Large intestine (tissue), 3 donors: ENCODE measurements around the gene MN1. TPM values are rescaled to one million over a fixed set of nuclear protein-coding genes. Genes with fewer than 3 reads are reported as not detected.

ENCODE experiments used
- DNase-seq, 2 donors: peaks; one replicate each; pipeline versions ENCODE4 v3.0.0 to v3.0.0-alpha.2; 2013
- H3K27ac ChIP-seq: one replicate; pipeline ENCODE4 v1.5.1; 2013; ENCODE audit warnings: low read length
- H3K27me3 ChIP-seq: 2 replicates; pipeline ENCODE4 v1.6.1; 2013; ENCODE audit warnings: low read length; ENCODE audit not compliant: control insufficient read depth, insufficient read depth
- H3K36me3 ChIP-seq: 2 replicates; pipeline ENCODE4 v1.6.1; 2013; ENCODE audit warnings: low read length; ENCODE audit not compliant: control insufficient read depth, insufficient read depth
- H3K4me1 ChIP-seq: one replicate; pipeline ENCODE4 v1.6.1; 2013; ENCODE audit warnings: low read length; ENCODE audit not compliant: control insufficient read depth, insufficient read depth
- H3K4me3 ChIP-seq: one replicate; pipeline ENCODE4 v1.5.1; 2013; ENCODE audit warnings: low read length
- H3K9me3 ChIP-seq: one replicate; pipeline ENCODE4 v1.6.1; 2013; ENCODE audit warnings: mild to moderate bottlenecking, low read depth, low read length, moderate library complexity; ENCODE audit not compliant: control insufficient read depth
- WGBS: methylation state at CpG from one replicate; pipeline ENCODE4 v1.1.5; 2013; ENCODE audit warnings: low lambda C conversion rate; ENCODE audit not compliant: insufficient coverage; 5-methylcytosine and 5-hydroxymethylcytosine counted together
- polyA plus RNA-seq: library from polyadenylated mRNA; unstranded; fragments of 120-200 nt; gene quantifications from one replicate; pipeline ENCODE4 v1.2.1, GENCODE V29; 2013

The MN1 gene
- polyA plus RNA-seq, 1 donor: 5.8 TPM

GRCh38 chr22:27725661-27726060 lies 75.9 kb downstream of the MN1 start:
- Histone ChIP-seq H3K9me3 (no peaks in the 10 kb centered on the region), H3K36me3 (no peaks in the 10 kb centered on the region), H3K4me1 (peaks cover 20% of the 10 kb centered on the region), H3K4me3 (no peak overlapping the region), H3K27ac (no peak overlapping the region), H3K27me3 (no peaks in the 10 kb centered on the region)
- WGBS: no CpG with 5 or more reads among the region's 5 CpGs
- no peak for DNase-seq

DNA sequence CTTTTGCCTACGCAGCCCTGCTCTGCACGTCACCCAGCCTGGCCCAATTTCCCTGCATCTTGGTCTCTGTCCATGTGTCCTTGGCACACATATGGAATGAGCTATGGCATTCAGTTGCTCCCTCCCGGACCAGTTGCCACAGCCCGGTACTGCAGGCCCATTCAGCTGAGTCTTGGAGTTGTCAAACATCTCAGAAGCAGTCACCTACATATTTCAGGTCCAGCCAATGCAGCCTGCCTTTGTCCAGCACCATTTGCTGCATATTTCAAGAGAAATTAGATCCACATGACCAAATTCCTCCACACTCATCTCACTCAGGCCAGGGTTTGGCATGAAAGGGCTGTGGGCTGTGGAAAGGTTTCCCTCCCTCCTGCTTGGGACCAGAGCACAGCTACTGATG lies 76.8 kb downstream of the MN1 start:
- Histone ChIP-seq H3K4me1 (peaks cover 20% of the 10 kb centered on the region), H3K27me3 (no peaks in the 10 kb centered on the region), H3K36me3 (no peaks in the 10 kb centered on the region), H3K4me3 (no peak overlapping the region), H3K27ac (no peak overlapping the region), H3K9me3 (no peaks in the 10 kb centered on the region)
- DNase-seq: no peak
- WGBS: no CpG with 5 or more reads among the region's 4 CpGs

DNA sequence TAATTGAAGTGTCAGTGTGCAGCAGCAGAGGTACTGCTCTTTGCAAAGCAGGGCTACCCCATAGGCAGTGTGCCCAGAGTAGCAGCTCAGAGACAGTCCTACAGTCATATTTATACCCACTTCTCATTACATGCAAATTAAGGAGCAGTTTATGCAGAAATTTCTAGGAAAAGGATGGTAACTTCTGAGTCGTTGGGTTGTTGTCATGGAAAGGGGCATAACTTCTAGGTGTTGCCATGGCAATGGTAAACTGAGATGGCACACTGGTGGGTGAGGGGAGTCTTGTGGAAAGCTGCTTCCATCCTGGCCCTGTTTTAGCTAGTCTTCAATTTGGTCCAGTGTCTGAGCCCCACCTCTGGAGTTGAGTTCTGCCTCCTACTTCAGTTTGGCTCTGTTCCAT lies 77.4 kb downstream of the MN1 start:
- Histone ChIP-seq H3K4me1 (peaks cover 20% of the 10 kb centered on the region), H3K36me3 (no peaks in the 10 kb centered on the region), H3K9me3 (no peaks in the 10 kb centered on the region), H3K27me3 (no peaks in the 10 kb centered on the region), H3K4me3 (no peak overlapping the region), H3K27ac (no peak overlapping the region)
- no peak for DNase-seq
- WGBS: no CpG with 5 or more reads among the region's 1 CpG

DNA sequence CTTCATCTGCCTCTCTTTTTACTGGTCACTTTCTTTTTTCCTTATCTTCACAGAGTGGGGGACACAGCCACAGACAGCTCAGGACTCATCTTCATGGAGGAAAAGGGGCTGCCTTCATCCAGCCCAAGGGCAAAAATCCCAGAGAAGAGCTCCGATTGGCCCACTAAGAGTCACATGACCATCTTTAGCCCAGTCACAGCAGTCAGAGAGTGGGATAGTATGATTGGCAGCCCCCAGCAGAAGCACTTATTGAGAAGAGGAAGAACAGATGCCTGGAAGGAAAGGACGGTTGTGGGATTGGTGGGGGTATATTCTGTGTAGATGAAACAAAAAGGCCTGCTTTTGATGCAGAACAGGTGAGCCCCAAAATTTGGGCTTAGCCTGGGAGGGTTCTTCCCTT lies 77.8 kb downstream of the MN1 start:
- DNase-seq: no peak
- Histone ChIP-seq H3K9me3 (no peaks in the 10 kb centered on the region), H3K4me3 (no peak overlapping the region), H3K27ac (no peak overlapping the region), H3K27me3 (no peaks in the 10 kb centered on the region), H3K36me3 (no peaks in the 10 kb centered on the region), H3K4me1 (peaks cover 15% of the 10 kb centered on the region)
- WGBS: no CpG with 5 or more reads among the region's 2 CpGs

DNA sequence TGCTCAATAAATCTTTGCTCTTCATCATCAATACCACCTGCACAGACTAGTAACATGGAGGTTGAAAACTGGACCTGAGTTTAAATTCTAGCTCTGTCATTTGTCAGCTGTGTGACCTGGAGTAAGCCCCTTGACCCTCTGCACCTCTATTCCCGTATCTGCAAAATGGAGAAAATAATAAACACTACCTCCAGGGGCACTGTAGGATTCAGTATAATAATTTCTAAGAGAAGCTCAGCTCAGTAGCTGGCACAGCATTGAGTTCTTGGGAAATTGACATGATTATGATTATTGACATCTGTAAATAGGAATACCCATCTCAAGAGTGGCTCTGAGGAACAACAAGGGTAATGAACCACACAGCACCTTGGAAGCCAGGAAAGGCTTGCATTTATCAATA lies 78.4 kb downstream of the MN1 start:
- no CpG with 5 or more reads among the region's 1 CpG for WGBS
- Histone ChIP-seq H3K4me1 (peaks cover 17% of the 10 kb centered on the region), H3K27ac (no peak overlapping the region), H3K4me3 (no peak overlapping the region), H3K36me3 (no peaks in the 10 kb centered on the region), H3K9me3 (no peaks in the 10 kb centered on the region), H3K27me3 (no peaks in the 10 kb centered on the region)
- DNase-seq: no peak

- no peak overlapping the region for H3K4me3 ChIP-seq
- H3K4me1 ChIP-seq: peaks cover 5% of the 10 kb centered on the region
- WGBS: no CpG with 5 or more reads among the region's 5 CpGs
- H3K27me3 ChIP-seq: peaks cover 3% of the 10 kb centered on the region
- H3K9me3 ChIP-seq: no peaks in the 10 kb centered on the region
- no peaks in the 10 kb centered on the region for H3K36me3 ChIP-seq
- DNase-seq: no peak
- H3K27ac ChIP-seq: no peak overlapping the region
Observed at GRCh38 chr22:27720860-27721259, 80.7 kb downstream of the MN1 start.

DNA sequence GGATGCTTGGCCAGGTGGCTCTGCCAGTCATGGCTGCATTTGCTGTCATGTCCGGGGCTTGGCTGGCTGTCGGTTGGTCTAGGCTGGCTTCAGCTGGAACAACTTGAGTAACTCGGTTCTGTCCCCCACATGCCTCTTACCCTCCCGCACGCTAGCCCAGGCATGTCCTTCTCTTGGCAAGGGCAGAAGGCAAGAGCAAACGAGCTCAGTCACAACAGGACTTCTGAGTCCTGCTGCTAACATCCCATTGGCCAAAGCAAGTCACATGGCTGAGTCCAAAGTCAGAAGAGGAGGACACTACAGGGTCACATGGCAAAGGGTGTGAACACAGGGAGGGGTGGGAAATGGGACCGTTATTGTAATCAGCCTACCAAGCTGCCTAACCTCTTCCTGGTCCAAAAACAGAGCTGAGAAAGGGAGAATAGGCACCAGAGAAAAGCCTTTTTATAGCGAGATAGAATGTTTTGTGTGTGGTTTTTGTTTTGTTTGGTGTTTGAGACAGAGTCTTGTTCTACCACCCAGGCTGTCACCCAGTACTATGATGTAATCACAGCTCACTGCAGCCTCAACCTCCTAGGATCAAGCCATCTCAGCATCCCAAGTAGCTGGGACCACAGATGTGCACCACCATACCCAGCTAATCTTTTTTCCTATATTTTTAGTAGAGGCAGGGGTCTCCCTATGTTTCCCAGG lies 81.9 kb downstream of the MN1 start:
- WGBS: no CpG with 5 or more reads among the region's 8 CpGs
- Histone ChIP-seq H3K27ac (no peak overlapping the region), H3K4me1 (peaks cover 5% of the 10 kb centered on the region), H3K4me3 (no peak overlapping the region), H3K27me3 (peaks cover 3% of the 10 kb centered on the region), H3K36me3 (no peaks in the 10 kb centered on the region), H3K9me3 (no peaks in the 10 kb centered on the region)
- peak; percentile 67 to 80 for DNase-seq

DNA sequence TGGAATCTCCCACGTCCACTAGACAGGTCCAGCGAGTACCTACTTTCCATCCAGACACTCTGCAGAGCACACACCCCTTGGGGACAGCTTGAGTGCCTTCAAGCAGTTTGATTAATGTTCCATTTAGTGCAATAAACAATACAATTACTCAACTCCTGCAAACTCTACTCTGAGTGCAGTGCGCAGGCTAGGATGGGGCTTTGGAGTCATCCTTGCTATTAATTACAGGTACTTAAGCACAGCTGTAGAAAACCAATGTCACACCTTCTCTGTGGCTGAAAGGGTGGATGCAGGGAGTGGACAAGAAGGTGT lies 82.6 kb downstream of the MN1 start:
- H3K36me3 ChIP-seq: no peaks in the 10 kb centered on the region
- H3K4me3 ChIP-seq: no peak overlapping the region
- no peaks in the 10 kb centered on the region for H3K9me3 ChIP-seq
- peaks cover 3% of the 10 kb centered on the region for H3K27me3 ChIP-seq
- no peak for DNase-seq
- H3K27ac ChIP-seq: no peak overlapping the region
- peaks cover 5% of the 10 kb centered on the region for H3K4me1 ChIP-seq
- WGBS: no CpG with 5 or more reads among the region's 3 CpGs

DNA sequence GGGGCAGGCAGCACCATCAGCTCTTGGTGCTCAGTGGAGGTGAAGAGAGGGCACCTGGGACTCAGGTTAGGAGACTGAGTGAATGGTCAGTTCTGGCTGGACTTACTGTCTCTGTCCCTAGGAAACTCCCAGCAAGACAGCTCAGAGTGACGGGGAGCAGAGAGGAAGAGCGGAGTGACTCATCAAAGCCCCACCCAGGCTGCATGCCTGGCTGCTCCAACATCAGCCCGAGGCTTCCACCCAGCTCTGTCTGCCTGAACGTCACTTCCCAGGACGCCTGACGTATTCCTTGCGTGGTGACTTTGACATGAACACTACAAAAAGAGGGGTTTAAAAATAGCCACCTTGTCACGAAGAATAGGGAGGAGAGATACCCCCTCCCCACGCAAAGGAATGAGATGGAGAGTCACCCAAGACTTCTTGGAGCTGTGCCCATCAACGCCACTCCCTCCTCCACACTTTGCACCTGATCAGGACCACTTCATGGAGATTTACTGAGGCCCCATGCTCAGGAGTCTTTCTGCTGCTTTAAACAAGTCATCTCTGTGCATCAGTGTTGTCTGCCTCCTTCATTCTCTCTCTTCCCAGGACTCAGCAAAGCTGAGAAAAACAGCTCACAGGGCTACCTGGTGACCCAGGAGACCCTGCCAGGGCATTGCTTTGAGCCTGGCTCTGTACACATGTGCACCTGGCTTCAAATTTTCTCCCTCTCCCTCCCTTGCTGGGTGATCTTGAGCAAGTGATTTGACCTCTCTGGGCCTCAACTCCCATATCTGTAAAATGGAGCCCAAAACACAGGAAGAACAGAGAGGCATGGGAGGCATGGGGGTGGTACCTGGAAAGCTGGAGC lies 83.1 kb downstream of the MN1 start:
- peak; percentile 84 for DNase-seq
- peaks cover 5% of the 10 kb centered on the region for H3K4me1 ChIP-seq
- no peak overlapping the region for H3K27ac ChIP-seq
- no peaks in the 10 kb centered on the region for H3K36me3 ChIP-seq
- WGBS: no CpG with 5 or more reads among the region's 10 CpGs
- H3K9me3 ChIP-seq: no peaks in the 10 kb centered on the region
- H3K27me3 ChIP-seq: peaks cover 3% of the 10 kb centered on the region
- no peak overlapping the region for H3K4me3 ChIP-seq

- no peak for DNase-seq
- no CpG with 5 or more reads among the region's 9 CpGs for WGBS
- no peaks in the 10 kb centered on the region for H3K36me3 ChIP-seq
- H3K27me3 ChIP-seq: peaks cover 3% of the 10 kb centered on the region
- peaks cover 5% of the 10 kb centered on the region for H3K4me1 ChIP-seq
- no peak overlapping the region for H3K4me3 ChIP-seq
- H3K27ac ChIP-seq: no peak overlapping the region
- no peaks in the 10 kb centered on the region for H3K9me3 ChIP-seq
Observed at GRCh38 chr22:27717094-27717493, 84.5 kb downstream of the MN1 start.

- Histone ChIP-seq H3K36me3 (no peaks in the 10 kb centered on the region), H3K9me3 (no peaks in the 10 kb centered on the region), H3K4me3 (no peak overlapping the region), H3K27me3 (peaks cover 3% of the 10 kb centered on the region), H3K27ac (no peak overlapping the region), H3K4me1 (peaks cover 5% of the 10 kb centered on the region)
- WGBS: no CpG with 5 or more reads among the region's 1 CpG
- DNase-seq: no peak
Observed at GRCh38 chr22:27716074-27716473, 85.5 kb downstream of the MN1 start.
